Measurements from ENCODE around the gene STUB1. TPM values are rescaled to one million over a fixed set of nuclear protein-coding genes. Genes with fewer than 3 reads are reported as not detected.

Gene STUB1
- total and polyA plus RNA-seq, 3 donors from 2014 or later = 93.3 to 160 (median 126) TPM

DNA sequence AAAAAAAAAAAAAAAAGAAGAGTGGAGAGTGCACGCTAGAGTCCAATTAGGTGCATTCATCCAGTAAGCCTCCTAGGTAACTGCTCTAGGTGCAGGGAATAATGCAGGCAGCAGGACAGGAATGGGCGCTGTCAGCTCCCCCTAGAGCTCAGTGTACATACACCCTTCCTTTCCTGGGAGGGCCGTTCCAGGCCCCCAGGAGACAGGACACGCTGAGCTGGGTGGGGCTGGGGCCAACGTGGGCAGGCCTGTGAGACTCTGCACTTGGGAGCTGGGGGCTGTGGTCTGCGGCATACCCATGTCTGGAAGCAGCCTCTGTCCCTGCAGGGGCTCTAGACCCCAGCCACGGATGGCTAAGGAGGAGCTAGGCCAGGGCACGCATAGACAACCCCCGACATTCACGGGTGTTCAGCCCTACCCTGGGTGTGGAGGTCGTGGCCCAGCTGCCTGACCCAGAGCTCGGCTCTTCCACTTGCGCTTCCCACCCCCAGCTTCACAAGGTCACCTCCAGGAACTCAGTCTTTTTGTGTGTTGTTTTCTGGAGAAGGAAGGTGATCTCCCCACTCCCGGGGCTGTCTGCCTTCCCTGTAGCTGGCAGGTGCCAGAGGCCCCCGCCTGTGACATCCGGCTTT is 39.7 kb downstream of the STUB1 start:
- Histone ChIP-seq H3K4me3 (peak overlapping the region in 1 of 2 donors; percentile 69), H3K27ac (peak overlapping the region in 1 of 2 donors; percentile 65), H3K4me1 (peaks cover 23% of the 10 kb centered on the region), H3K9me3 (no peaks in the 10 kb centered on the region), H3K36me3 (ENCODE audit: low read depth, missing control alignments) (no peaks in the 10 kb centered on the region), H3K27me3 (no peaks in the 10 kb centered on the region)
- intact Hi-C loops (cut with DNase I; ENCODE audit: low total_unique reads) = no loop called here
- TF ChIP-seq, protein P1, sequence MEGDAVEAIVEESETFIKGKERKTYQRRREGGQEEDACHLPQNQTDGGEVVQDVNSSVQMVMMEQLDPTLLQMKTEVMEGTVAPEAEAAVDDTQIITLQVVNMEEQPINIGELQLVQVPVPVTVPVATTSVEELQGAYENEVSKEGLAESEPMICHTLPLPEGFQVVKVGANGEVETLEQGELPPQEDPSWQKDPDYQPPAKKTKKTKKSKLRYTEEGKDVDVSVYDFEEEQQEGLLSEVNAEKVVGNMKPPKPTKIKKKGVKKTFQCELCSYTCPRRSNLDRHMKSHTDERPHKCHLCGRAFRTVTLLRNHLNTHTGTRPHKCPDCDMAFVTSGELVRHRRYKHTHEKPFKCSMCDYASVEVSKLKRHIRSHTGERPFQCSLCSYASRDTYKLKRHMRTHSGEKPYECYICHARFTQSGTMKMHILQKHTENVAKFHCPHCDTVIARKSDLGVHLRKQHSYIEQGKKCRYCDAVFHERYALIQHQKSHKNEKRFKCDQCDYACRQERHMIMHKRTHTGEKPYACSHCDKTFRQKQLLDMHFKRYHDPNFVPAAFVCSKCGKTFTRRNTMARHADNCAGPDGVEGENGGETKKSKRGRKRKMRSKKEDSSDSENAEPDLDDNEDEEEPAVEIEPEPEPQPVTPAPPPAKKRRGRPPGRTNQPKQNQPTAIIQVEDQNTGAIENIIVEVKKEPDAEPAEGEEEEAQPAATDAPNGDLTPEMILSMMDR (IDR thresholded peaks at IDR 0.05) = no peak
- TF ChIP-seq POLR2A (IDR thresholded peaks at IDR 0.05) = no peak
- DNase-seq = no peak
- 6 to 7% methylated on average over 7 to 16 of the region's 16 CpGs for WGBS, 2 donors

DNA sequence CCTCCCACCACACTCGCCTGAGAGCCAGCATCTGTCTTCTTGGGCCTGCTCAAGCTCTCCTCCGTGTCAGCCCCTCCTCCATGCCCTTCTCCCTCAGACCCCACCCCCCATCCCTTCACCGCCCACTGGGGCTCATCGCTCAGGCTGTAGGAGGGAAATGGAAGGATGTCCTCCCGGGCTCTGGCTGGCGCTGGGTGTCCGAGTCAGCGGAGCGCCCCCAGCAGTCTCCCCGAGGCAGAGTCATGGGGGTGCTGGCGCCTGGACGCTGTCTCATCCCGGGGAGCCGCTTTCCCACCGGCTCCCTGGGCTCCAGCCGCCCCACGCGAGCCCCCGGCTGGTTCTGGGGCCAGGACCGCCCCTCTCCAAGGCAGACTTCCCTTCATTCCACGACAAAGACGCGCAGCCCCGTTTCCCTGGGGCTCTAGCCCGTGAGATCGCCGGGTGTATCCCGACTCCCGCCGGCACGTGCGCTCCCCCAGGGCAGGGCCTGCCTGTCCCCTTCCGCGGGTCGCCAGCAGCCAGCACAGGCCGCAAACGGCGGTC is 40.3 kb downstream of the STUB1 start:
- Histone ChIP-seq H3K4me3 (peak overlapping the region; percentile 69), H3K27me3 (no peaks in the 10 kb centered on the region), H3K36me3 (ENCODE audit: low read depth, missing control alignments) (no peaks in the 10 kb centered on the region), H3K27ac (peak overlapping the region; percentile 65 to 72), H3K4me1 (peaks cover 23% of the 10 kb centered on the region), H3K9me3 (no peaks in the 10 kb centered on the region)
- WGBS, 2 donors = 0 to 1% methylated on average over 2 to 22 of the region's 38 CpGs
- intact Hi-C loops (cut with DNase I; ENCODE audit: low total_unique reads) = no loop called here
- TF ChIP-seq POLR2A (IDR thresholded peaks at IDR 0.05) = no peak
- TF ChIP-seq, protein P1 (IDR thresholded peaks at IDR 0.05) = no peak
- peak; percentile 57 for DNase-seq

DNA sequence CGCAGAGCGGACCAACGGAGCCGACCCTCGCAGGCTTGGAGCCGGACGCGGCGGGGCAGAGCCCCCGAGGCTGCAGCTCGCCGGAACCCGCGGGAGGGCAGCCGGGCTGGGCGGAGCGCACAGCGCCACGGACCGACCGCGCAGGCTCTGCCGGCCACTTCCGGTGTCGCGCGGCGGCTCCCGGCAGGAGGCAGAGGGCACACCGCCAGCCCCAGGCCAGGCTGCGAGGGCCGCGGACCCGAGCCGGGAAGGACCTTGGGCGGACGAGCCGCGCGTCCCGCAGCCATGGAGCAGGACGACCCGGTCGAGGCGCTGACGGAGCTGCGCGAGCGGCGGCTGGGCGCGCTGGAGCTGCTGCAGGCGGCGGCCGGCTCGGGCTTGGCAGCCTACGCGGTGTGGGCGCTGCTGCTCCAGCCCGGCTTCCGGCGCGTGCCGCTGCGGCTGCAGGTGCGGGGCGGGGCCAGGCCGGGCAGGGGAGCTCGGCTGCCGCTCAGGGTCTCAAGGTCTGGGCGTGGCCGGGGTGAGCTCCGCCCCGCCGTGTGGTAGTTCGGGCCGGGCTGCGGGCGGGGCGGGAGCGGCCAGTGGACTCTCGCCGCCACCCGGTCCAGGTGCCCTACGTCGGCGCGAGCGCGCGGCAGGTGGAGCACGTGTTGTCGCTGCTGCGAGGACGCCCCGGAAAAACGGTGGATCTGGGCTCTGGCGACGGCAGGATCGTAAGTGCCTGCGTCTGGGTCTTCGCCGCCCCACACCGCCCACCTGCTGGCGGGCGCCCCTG is 41.0 kb downstream of the STUB1 start, which contains the start of gene ANTKMT:
TSS of gene ANTKMT (plus strand) at position 157 of the 775 bp plus-strand sequence. CDS start at position 286, 129 bp downstream.
- no peak for TF ChIP-seq POLR2A (IDR thresholded peaks at IDR 0.05)
- TF ChIP-seq, protein P1 (IDR thresholded peaks at IDR 0.05) = peak in 1 of 3 experiments; percentile 6
- peak; percentile 88 for DNase-seq
- Histone ChIP-seq H3K4me1 (peaks cover 19% of the 10 kb centered on the region), H3K27ac (peak within 1 kb of the TSS; percentile 65 to 72), H3K4me3 (peak within 1 kb of the TSS; percentile 69), H3K36me3 (ENCODE audit: low read depth, missing control alignments) (no peaks in the 10 kb centered on the region), H3K9me3 (no peaks in the 10 kb centered on the region), H3K27me3 (no peaks in the 10 kb centered on the region)
- intact Hi-C loops (cut with DNase I; ENCODE audit: low total_unique reads) = no loop called here
- WGBS, 2 donors = 6 to 22% methylated on average over 31 to 32 of the region's 106 CpGs

DNA sequence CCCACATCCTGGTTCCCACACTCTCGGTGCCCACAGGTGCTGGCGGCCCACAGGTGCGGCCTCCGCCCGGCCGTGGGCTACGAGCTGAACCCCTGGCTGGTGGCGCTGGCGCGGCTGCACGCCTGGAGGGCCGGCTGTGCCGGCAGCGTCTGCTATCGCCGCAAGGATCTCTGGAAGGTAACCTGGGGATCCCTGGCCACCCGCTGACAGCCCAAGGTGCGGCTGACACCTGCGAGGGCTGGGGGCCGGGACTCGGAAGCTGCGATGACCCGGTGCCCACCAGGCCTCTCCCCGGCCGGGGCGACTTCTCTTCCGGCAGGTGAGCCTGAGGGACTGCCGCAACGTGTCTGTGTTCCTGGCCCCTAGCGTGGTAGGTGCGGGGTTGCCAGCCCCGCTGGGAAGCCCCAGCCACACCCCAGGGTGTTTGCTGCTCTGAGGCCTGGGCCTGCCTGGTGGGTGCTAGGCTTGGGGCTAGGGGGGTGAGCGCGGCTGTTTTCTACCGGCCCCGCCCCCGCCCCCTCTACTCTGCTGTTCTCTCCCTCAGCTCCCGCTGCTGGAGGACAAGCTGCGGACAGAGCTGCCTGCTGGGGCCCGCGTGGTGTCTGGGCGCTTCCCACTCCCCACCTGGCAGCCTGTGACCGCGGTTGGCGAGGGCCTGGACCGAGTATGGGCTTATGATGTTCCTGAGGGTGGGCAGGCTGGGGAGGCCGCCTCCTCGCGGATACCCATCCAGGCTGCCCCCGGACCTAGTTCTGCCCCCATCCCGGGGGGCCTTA is 41.7 kb downstream of the STUB1 start:
- H3K27me3 ChIP-seq = no peaks in the 10 kb centered on the region
- TF ChIP-seq, protein P1 (IDR thresholded peaks at IDR 0.05) = no peak
- TF ChIP-seq POLR2A (IDR thresholded peaks at IDR 0.05) = no peak
- DNase-seq = no peak
- WGBS, 2 donors = 61 to 71% methylated on average over 8 to 44 of the region's 51 CpGs
- peak overlapping the region in 1 of 2 donors; percentile 65 for H3K27ac ChIP-seq
- H3K4me3 ChIP-seq = peak overlapping the region; percentile 69
- H3K9me3 ChIP-seq = no peaks in the 10 kb centered on the region
- H3K36me3 ChIP-seq (ENCODE audit: low read depth, missing control alignments) = no peaks in the 10 kb centered on the region
- H3K4me1 ChIP-seq = peaks cover 17% of the 10 kb centered on the region
- intact Hi-C loops (cut with DNase I; ENCODE audit: low total_unique reads) = no loop called here
